Adrenal gland (tissue), 5 donors: Measurements from ENCODE around the gene MYOCD.

ENCODE experiments used
- CTCF ChIP-seq, 6 experiments: fragments of 450-650 bp in 4 of 6; fragments of 200-600 bp in 2 of 6; sonication (generic) in 1 of 6; IDR thresholded peaks; 1 replicate in 5 of 6; 2 replicates in 1 of 6; pipeline versions ENCODE4 v1.5.1 to v1.8.0; 2016 to 2021; ENCODE audit warnings: antibody characterized with exemption in 6 of 6, mild to moderate bottlenecking in 2 of 6, moderate library complexity in 1 of 6
- POLR2A ChIP-seq, 2 donors: fragments of 450-650 bp; IDR thresholded peaks; one replicate each; pipeline ENCODE4 v1.6.1; 2017; ENCODE audit warnings: antibody characterized with exemption in 2 of 2, mild to moderate bottlenecking in 2 of 2, moderate library complexity in 1 of 2
- donor health status: DM: no; HTN: no; CAD: no.

GRCh38 chr17:12813664-12814063 is 148.0 kb downstream of the MYOCD start:
- TF ChIP-seq POLR2A (IDR thresholded peaks at IDR 0.05): no peak
- no peak for TF ChIP-seq CTCF (IDR thresholded peaks at IDR 0.05)
